Measurements from ENCODE around the gene BAX. TPM values are rescaled to one million over a fixed set of nuclear protein-coding genes. Genes with fewer than 3 reads are reported as not detected.
"Not testable (repeated sequence)": the region's sequence is repeated elsewhere in the genome, so short reads cannot be mapped to it uniquely, and the experiment has no call there.

BAX gene
- 10 to 100 TPM in 3 of 4 donors, 1 to 10 TPM in 1; 7.9 to 21.8 (median 18.0) TPM for total RNA-seq

DNA sequence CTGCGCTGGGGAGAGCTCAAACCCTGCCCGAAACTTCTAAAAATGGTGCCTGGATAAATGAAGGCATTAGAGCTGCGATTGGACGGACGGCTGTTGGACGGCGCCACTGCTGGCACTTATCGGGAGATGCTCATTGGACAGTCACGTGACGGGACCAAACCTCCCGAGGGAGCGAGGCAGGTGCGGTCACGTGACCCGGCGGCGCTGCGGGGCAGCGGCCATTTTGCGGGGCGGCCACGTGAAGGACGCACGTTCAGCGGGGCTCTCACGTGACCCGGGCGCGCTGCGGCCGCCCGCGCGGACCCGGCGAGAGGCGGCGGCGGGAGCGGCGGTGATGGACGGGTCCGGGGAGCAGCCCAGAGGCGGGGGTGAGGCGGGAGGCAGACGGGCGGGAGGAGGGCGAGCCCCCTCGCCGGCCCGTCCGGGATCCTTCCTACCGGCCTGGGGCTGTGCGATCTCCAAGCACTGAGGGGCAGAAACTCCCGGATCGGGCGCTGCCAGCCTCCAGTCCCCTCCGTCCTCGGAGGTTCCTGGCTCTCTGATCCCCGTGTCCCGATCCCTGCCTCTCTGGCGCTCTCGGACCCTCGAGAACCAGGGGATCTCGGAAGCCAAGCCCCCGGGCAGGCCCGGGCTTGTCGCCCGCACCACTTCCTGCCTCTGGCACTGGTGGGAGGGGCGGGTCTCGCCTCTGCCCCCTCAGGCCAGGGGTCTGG lies at the start of gene BAX:
Gene BAX (plus strand): TSS at position 281 of the 713 bp plus-strand sequence. CDS start 54 bp downstream, at position 335.
- Histone ChIP-seq H3K9me3 (no peaks in the 10 kb centered on the region), H3K4me1 (peaks cover 9 to 12% of the 10 kb centered on the region in 2 donors), H3K4me3 (peak within 1 kb of the TSS; percentile 78 to 88 (median 84)), H3K27ac (peak within 1 kb of the TSS; percentile 72 to 88 (median 82)), H3K36me3 (no peaks in the 10 kb centered on the region), H3K27me3 (no peaks in the 10 kb centered on the region)
- TF ChIP-seq, protein P1, sequence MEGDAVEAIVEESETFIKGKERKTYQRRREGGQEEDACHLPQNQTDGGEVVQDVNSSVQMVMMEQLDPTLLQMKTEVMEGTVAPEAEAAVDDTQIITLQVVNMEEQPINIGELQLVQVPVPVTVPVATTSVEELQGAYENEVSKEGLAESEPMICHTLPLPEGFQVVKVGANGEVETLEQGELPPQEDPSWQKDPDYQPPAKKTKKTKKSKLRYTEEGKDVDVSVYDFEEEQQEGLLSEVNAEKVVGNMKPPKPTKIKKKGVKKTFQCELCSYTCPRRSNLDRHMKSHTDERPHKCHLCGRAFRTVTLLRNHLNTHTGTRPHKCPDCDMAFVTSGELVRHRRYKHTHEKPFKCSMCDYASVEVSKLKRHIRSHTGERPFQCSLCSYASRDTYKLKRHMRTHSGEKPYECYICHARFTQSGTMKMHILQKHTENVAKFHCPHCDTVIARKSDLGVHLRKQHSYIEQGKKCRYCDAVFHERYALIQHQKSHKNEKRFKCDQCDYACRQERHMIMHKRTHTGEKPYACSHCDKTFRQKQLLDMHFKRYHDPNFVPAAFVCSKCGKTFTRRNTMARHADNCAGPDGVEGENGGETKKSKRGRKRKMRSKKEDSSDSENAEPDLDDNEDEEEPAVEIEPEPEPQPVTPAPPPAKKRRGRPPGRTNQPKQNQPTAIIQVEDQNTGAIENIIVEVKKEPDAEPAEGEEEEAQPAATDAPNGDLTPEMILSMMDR (IDR thresholded peaks at IDR 0.05 in 4 of 5, conservative IDR thresholded peaks at IDR 0.05 in 1 of 5), result peak in 2 of 5 experiments; percentile 71 to 74
- TF ChIP-seq POLR2A (IDR thresholded peaks at IDR 0.05), result peak; percentile 74 to 84
- intact Hi-C loops (cut with DNase I; ENCODE audit: low total_unique reads) (loop anchor here (5.0 kb wide), 1 partner anchor 77 kb away; no protein-coding TSS in a partner anchor), in situ Hi-C loops (cut with MboI; ENCODE audit: low sequenced_read_pairs in 4 of 4) (loop anchor here in 1 of 4 donors (25.0 kb wide), 1 partner anchor 92 kb away; the partner anchor contains the start of genes PLEKHA4 and PPP1R15A)
- peak; percentile 95 to 98 for DNase-seq
- peak; percentile 88 to 93 for ATAC-seq

DNA sequence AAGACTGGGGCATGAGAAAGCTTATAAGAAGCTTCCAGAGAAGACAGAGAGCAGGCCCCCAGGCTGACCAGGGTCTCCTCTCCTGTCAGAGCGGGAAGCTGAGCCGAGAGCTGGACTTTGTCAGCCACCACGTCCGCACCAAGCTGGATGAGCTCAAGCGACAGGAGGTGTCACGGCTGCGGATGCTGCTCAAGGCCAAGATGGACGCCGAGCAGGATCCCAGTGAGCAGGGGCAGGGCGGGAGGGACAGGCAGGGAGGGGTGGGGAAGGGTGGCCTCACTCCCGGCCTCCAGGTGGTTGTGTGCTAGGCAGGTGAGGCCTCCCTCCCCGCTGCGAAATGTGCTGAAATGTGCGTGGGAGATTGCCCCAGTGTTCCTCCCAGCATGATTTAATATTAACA lies 49.0 kb upstream of the BAX start:
- no peak for DNase-seq
- ATAC-seq, result no peak
- TF ChIP-seq POLR2A (IDR thresholded peaks at IDR 0.05), result no peak
- TF ChIP-seq, protein P1 (IDR thresholded peaks at IDR 0.05 in 4 of 5, conservative IDR thresholded peaks at IDR 0.05 in 1 of 5), result no peak
- Histone ChIP-seq H3K27me3 (no peaks in the 10 kb centered on the region), H3K9me3 (no peaks in the 10 kb centered on the region), H3K4me1 (peaks cover 29 to 39% of the 10 kb centered on the region in 2 donors), H3K27ac (peak overlapping the region in 3 of 4 donors; percentile 54 to 87 (median 84)), H3K36me3 (peaks cover 0 to 54% of the 10 kb centered on the region in 2 donors), H3K4me3 (no peak overlapping the region)
- intact Hi-C loops (cut with DNase I; ENCODE audit: low total_unique reads), result no loop called here
- in situ Hi-C loops (cut with MboI; ENCODE audit: low sequenced_read_pairs in 4 of 4), result no loop called here

DNA sequence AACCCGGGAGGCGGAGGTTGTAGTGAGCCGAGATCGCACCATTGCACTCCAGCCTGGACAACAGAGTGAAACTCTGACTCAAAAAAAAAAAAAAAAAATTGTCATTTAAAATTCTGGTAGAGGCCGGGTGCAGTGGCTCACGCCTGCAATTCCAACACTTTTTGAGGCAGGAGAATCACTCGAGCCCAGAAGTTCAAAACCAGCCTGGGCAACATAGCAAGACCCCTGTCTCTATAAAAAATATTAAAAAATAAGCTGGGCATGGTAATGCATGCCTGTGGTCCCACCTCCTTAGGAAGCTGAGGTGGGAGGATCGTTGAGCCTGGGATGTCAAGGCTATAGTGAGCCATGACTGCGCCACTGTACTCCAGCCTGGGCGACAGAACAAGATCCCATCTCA lies 48.4 kb upstream of the BAX start:
- Histone ChIP-seq H3K36me3 (peaks cover 0 to 60% of the 10 kb centered on the region in 2 donors), H3K9me3 (no peaks in the 10 kb centered on the region), H3K4me3 (no peak overlapping the region), H3K4me1 (peaks cover 22 to 33% of the 10 kb centered on the region in 2 donors), H3K27ac (peak overlapping the region in 3 of 4 donors; percentile 54 to 87 (median 84)), H3K27me3 (no peaks in the 10 kb centered on the region)
- ATAC-seq (no peak), DNase-seq (no peak)
- intact Hi-C loops (cut with DNase I; ENCODE audit: low total_unique reads), result no loop called here
- in situ Hi-C loops (cut with MboI; ENCODE audit: low sequenced_read_pairs in 4 of 4), result no loop called here
- TF ChIP-seq, protein P1 (IDR thresholded peaks at IDR 0.05 in 4 of 5, conservative IDR thresholded peaks at IDR 0.05 in 1 of 5), result no peak
- no peak for TF ChIP-seq POLR2A (IDR thresholded peaks at IDR 0.05)

DNA sequence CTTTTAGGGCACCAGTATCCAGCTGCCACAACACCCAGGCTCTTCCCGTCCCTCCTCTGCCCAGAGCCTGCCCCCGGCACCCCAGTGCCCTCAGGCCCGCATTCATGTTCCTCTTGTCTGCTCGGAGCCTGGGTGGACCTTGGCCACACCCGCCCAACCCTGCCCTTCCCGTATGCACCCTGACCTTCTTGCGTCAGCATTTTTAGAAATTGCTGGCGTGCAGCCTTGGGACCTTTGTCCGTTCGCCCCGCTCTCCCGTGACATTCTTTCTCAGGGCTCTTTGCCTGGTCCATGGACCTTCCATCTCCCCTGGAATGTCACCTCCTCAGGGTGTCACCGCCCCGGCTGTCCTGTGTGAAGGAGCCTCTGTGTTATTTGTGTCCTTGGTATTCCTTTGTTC lies 47.0 kb upstream of the BAX start:
- ATAC-seq, result no peak
- Histone ChIP-seq H3K27me3 (no peaks in the 10 kb centered on the region), H3K9me3 (no peaks in the 10 kb centered on the region), H3K27ac (peak overlapping the region; percentile 75 to 87 (median 82)), H3K4me3 (no peak overlapping the region), H3K4me1 (peaks cover 9 to 20% of the 10 kb centered on the region in 2 donors), H3K36me3 (peaks cover 0 to 74% of the 10 kb centered on the region in 2 donors)
- TF ChIP-seq, protein P1 (IDR thresholded peaks at IDR 0.05 in 4 of 5, conservative IDR thresholded peaks at IDR 0.05 in 1 of 5), result no peak
- TF ChIP-seq POLR2A (IDR thresholded peaks at IDR 0.05), result no peak
- no peak for DNase-seq
- intact Hi-C loops (cut with DNase I; ENCODE audit: low total_unique reads), result no loop called here
- in situ Hi-C loops (cut with MboI; ENCODE audit: low sequenced_read_pairs in 4 of 4), result no loop called here

DNA sequence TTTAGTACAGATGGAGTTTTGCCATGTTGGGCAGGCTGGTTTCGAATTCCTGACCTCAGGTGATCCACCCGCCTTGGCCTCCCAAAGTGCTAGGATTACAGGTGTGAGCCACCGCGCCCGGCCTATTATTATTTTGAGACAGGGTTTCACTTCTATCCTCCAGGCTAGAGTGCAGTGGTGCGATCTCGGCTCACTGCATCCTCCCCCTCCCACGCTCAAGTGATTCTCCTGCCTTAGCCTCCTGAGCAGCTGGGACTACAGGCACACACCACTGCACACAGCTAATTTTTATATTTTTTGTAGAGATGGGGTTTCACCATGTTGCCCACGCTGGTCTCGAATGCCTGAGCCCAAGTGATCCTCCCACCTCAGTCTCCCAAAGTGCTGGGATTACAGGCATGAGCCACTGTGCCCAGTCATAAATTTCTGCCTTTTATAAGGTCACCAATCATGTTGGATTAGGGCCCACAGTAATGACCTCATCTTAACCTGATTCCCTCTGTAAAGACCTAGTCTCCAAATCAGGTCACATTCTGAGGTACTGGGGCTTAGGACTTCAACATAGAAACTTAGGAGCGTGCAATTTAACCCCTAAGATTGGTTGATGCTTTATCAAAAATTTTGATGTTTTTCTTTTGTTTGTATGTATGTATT lies 45.1 kb upstream of the BAX start:
- H3K4me3 ChIP-seq; ATAC-seq; H3K9me3 ChIP-seq; H3K27me3 ChIP-seq; intact Hi-C loops (cut with DNase I; ENCODE audit: low total_unique reads); in situ Hi-C loops (cut with MboI; ENCODE audit: low sequenced_read_pairs in 4 of 4): not testable (repeated sequence)
- peak overlapping the region; percentile 75 to 87 (median 82) for H3K27ac ChIP-seq
- peaks cover 2 to 85% of the 10 kb centered on the region in 2 donors for H3K36me3 ChIP-seq
- peak in 1 of 2 donors; percentile 47 for DNase-seq
- H3K4me1 ChIP-seq, result peaks cover 5 to 17% of the 10 kb centered on the region in 2 donors

Data from gastrocnemius medialis (tissue), 4 donors.